ENCODE data around the gene MOB3A. TPM values are rescaled to one million over a fixed set of nuclear protein-coding genes. Genes with fewer than 3 reads are reported as not detected.

MOB3A gene
- total RNA-seq, 1 donor from 2014 or later = 17.0 TPM

DNA sequence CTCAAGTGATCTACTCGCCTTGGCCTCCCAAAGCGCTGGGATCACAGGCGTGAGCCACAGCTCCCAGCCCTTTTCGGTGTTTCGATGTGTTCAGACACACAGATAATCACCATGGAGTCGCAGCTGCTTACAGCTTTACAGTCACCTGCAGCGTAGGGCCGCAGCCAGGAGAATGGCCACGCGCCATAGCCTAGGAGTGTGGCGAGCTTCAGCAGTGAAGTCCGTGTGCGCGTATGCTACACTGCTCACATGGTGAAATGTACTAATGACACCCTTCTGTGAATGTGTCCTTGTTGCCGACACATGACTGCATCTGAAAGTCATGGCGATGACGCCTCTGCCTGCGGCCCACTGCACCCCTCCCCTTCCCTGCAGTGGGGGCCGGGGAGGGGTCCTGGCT lies 31.6 kb upstream of the MOB3A start:
- intact Hi-C loops (cut with DNase I) = no loop called here
- DNase-seq (ENCODE audit: low spot score) = peak; percentile 87

DNA sequence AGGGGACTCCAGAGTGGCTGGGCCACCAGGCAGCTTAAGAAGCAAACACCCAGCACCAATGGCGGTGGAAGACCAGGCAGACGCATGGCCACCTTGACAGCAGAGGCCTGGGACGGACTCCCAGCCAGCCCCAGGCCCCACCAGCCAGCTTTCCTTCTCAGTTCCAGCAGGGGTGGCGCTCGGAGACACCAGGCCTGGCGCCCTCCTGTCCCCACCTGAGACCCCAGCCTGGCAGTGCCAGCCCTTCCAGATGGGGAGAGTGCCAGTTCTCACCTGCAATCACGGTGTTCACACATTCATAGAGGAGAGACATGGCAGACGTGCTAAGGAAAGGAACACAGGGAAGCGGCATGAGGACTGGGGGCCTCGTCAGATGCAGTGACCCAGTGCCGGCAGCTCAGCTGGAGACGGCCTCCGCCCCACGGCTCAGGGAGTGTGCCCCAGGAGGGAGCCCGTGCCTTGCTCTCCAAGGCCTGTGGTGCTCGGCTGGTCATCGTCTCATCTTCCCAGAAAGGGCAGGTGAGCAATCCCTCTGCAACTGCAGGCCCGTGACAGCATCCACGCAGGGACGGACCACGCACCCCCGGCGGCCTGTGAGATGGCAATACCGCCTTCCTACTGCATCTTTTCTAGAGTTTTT lies 30.9 kb upstream of the MOB3A start:
- no peak for DNase-seq (ENCODE audit: low spot score)
- intact Hi-C loops (cut with DNase I) = no loop called here

DNA sequence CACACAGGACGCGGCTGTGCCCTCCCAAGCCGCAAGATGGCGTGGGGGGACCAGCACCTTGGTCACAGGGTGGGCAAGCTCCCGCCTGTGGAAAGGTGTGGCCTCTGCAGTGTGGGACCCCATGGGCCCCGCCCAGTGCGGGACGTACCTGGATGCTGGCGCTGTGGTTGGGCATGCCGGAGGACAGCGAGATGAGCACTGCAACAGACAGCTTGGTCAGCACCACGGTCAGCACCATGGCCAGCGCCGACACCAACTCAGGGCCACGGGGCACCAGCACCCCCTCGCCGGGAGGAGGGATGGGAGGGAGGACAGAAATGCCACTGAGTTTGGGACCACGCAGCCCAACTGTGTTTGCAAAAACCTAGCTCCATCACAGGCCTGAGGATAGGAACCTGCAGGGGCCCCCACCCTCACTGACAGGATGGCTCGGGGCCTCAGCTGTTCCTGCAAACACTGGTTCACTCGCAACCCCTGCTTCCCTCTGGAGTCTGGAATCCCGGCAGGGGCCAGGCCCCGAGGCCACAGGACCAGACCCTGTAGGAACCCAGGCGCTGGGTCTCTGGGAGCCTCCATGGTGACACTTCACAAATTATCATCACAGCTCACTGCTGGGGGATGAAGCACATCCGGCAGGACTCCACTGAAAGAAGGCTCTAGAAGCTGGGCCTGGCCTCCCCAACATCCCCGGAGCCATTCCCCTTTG lies 27.7 kb upstream of the MOB3A start:
- intact Hi-C loops (cut with DNase I) = no loop called here
- no peak for DNase-seq (ENCODE audit: low spot score)

DNA sequence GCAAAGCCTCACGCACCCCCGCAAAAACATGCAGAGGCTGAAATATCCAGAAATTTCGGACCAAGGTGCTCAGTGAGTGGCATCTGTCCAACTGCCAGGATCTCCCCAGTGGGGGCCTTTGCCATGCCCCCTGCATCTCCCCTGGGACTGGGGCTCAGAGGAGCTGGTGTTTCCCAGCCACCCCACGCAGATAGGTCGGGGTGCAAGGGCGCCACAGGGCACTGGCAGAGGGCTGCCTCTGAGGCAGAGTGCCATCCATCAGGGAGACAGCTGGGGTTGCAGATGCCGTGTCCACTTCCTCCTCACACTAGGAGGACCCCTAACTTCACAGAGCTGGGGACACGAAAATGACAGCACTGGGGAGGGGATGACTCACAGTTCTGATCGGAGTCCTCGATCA lies 26.9 kb upstream of the MOB3A start:
- no peak for DNase-seq (ENCODE audit: low spot score)
- intact Hi-C loops (cut with DNase I) = no loop called here

DNA sequence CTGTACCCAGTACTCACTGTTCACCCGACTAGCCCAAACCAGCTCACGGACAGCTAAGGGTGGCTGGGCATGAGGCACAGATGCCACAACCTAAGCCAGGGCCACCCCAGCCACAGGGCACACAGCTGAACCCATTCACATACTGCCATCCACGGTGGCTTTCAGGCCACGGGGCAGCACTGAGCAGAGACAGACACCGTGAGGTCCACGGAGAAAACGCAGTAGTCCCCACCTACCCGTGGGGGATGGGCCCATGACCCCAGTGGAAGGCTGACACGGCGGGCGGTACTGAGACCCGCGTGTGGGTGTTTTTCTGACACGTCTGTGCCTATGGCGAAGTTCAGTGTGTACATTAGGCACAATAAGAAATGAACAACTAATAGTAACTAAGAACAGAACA lies 26.1 kb upstream of the MOB3A start:
- DNase-seq (ENCODE audit: low spot score) = no peak
- intact Hi-C loops (cut with DNase I) = no loop called here

DNA sequence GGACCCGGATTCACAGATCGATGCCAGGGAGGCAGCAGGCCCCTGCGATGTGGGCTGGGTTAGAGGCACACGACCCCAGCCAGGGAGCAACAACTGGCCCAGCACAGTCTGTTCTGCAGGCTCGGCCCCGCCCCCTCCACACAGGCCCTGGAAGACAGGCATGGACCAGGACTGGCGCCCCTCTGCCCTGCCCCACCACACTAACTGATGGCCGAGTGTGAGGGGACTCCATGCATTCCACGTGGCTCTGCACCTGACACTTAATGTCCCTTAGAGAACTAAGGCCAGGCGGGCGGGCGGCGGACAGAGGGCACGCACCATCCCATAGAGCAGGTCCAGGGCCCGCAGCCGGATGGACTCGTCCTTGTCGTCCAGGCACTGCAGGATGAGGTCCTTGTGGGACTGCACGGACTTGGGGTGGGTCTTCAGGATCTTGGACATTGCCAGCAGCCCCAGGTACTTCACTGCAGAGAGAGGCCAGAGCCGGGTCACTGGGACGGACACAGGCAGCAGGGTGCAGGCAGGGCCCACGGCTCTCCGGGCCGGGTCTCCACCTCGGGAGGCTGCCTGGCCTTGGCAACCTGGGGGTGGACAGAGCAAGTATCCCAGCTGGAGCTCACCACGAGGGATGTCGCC lies 25.4 kb upstream of the MOB3A start:
- intact Hi-C loops (cut with DNase I) = no loop called here
- DNase-seq (ENCODE audit: low spot score) = no peak

DNA sequence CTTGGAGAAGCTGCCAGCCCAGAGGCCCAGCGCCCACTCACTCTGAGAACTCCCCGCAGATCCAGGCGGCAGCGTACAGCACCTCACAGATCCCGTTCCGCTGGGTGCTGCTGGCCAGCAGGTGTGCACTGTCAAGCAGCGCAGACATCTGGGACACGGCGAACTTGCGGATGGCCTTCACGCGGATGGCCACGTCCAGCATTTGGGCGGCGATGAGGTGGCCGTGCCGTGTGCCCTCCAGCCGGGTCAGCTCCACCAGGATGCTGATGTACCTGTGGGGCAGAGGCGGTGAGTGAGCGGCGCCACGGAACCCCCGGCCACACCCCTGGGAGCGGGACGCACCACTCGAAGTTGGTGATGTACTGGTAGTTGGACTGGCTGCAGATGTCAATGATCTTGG lies 24.7 kb upstream of the MOB3A start:
- no peak for DNase-seq (ENCODE audit: low spot score)
- intact Hi-C loops (cut with DNase I) = no loop called here

DNA sequence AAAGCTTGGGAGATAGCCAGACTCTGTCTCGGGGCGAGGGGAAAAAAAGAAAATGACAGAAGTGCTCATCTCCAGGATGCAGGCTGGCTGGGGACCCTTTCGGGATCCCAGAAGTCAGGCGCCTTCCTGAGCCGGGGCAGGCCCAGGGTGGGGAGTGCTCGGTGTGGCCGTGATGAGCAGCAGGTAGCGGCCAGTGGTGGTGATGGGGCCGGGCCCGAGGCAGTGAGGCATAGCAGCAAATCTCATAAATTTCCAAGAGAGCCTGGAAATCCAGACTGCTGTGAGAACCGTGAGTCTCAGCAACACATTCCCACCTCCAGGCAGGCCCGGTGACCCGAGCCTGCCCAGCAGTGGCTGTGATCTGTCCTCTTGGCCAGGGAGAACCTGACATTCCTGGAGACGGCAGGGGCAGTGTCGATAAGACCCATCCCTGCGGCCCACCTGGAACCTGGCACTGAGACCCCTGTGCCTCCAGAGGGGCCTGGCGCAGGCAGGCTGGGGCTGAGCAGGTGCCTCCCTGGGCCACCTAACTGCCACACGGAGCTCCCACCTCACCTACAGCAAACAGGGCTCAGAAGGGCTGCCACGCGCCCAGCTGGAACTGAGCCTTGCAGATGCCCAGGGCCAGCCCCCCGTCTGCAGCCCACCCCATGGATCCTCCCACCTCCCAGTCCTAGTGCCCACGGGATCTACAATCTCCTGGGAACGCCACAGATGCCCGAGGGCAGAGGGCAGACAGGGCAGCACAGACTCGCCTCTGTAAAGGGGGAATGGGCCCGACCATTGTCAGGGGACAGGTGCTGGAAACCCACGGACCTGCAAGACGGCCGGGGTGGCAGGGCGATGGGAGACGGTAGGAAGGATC lies 24.0 kb upstream of the MOB3A start:
- intact Hi-C loops (cut with DNase I) = no loop called here
- no peak for DNase-seq (ENCODE audit: low spot score)

DNA sequence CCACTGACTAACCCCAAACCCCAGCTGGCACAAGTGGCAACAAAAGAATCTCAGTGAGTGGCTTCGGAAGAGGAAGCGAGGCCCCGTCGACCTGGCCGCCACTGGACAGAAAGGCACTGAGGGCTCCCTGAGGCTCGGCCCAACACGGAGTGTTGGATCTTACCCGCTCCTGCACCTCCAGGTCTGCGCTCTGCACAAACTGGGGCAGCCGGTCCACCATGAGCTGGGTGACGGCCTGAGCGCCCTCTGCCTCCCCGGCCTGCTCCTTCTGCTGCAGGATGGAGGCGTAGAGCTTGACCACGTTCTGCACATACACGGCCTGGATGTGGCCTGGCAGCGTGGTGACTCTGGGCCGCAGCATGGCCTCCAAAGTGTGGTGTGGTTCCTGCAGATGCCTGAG lies 22.3 kb upstream of the MOB3A start:
- DNase-seq (ENCODE audit: low spot score) = no peak
- intact Hi-C loops (cut with DNase I) = no loop called here

DNA sequence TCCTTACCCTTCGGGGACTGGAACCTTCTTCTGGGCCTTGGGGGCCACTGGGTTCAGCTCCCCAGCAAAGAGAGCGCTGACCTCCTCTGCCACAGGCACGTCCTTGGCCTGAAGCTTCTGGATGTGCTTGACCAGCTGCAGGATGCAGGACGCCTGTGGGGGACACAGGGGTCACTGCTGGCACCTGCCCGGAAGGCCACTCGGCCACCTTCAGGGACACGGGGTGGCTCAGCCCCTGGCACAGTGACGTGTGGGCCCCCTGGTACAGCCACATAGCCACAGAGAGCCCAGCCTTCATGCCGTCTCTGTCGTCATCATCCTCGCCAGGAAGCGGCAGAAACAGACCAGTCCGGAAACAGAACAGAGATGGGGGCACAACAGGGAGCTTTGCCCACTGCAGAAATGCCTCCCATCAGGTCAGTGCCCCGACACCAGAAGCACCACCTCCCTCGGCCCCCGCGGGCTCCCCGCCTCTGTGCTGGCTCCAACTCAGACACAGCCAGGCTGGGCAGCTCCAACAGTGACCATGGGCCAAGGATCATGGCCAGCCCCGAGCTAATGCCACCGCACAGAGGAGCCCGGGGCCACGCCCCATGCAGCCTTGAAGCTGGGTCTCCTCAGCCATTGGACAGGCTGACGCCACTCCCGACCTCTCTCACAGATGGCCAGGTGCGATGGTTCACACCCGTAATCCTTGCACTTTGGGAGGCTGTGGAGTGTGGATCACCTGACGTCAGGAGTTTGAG lies 21.3 kb upstream of the MOB3A start:
- intact Hi-C loops (cut with DNase I) = no loop called here
- no peak for DNase-seq (ENCODE audit: low spot score)

DNA sequence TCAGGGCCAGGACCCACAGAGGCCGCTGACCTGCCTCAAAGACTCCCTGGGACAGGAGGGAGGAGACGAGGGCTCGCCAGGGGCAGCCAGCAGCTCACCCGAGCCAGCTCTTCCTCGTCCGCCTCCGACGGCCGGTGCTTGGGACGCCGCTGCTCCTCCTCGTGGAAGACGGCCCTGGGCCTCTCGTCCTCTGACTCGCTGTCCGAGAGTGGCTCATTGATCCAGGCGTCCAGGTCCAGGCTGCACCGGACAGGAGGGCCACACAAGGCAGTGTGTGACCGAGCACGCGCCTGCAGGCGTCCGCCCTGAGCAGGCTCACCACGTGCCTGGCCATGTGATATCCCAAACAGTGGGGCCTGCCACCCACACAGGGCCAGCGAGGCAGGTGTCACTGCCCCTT lies 20.4 kb upstream of the MOB3A start:
- intact Hi-C loops (cut with DNase I) = no loop called here

DNA sequence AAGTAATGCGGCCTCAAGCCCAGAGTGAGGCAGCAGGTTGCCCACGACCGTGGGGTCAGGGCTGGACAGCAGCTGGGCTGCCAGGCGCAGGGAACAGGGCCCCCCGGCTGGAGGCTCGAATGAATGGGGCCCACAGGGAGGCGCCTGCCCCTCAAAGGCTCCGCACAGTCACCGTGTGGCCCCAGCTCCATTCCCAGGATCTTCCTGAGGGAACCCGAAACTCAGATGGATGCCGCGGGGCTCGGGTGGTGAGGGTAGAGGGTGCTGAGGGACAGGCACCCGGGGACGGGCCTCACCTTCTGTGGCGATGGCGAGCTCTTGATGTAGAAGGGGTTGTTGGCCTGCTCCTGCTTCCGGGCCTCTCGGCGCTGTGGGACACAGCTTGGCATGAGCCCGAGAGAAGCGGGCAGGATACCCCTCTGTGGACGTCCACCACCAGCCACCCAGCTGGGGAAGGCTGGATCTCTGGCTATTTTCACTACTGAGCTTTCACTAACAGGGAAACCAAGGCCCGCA lies 19.8 kb upstream of the MOB3A start:
- no peak for DNase-seq (ENCODE audit: low spot score)
- intact Hi-C loops (cut with DNase I) = no loop called here

More for the DNA sequence above, 20.4 kb upstream of the MOB3A start:
- DNase-seq (ENCODE audit: low spot score) = no peak

DNA sequence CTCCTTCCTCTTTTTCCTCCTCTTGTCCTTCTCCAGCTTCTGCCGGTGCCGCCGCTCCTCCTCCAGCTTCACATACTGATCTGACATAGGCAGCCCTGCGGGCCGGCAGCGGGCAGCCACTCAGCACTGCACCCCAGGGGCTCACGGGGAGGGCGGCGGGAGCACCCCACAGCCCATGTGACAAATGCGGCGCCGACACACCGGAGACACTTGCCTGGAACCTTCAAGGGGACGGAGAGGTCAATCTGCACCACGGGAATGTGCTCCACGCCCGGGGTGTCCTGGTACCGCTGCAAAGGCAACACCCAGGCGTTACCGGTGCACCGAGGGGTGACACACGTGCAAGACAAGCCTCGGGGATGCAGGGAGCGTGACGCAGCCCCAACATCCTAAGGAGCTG lies 19.2 kb upstream of the MOB3A start:
- intact Hi-C loops (cut with DNase I) = no loop called here

DNA sequence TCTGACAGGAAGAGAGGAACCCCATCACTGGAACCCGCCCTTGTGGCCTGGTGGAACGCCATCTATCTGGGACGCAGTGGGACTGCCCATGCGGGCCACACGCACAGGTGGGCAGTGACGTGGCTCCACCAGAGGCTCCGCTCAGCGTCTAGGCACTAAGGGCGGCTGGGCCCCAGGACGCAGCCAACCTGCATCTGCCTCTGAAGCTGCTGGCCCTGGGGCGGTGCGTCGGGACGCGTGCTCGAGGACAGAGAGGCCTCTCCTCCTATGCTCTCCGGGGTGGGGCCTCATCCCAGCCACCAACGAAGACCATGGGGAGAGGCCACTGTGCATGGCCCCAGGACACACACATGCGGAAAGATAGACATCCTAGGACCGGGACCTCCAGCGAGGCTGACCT lies 18.7 kb upstream of the MOB3A start:
- no peak for DNase-seq (ENCODE audit: low spot score)
- intact Hi-C loops (cut with DNase I) = no loop called here

More for the DNA sequence above, 19.2 kb upstream of the MOB3A start:
- DNase-seq (ENCODE audit: low spot score) = no peak

DNA sequence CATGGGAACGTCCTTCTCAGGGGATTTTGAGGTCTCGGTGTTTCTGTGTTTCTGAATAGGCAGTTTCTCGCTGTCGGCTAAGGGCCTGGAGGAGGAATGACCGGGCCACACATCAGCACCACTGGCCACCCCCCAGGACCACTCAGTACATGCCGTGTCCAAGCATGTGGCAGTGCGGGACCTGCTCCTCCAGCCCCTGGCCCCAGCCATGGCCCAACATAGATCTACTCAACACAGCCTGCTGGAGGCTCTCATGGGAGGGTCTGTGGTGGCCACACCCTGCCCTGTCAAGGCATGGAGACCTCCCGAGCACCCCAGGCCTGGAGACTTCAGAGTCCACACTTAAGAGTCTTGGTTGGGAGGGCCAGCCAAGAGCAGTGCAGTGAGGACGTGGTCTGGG lies 18.1 kb upstream of the MOB3A start:
- no peak for DNase-seq (ENCODE audit: low spot score)
- intact Hi-C loops (cut with DNase I) = no loop called here

DNA sequence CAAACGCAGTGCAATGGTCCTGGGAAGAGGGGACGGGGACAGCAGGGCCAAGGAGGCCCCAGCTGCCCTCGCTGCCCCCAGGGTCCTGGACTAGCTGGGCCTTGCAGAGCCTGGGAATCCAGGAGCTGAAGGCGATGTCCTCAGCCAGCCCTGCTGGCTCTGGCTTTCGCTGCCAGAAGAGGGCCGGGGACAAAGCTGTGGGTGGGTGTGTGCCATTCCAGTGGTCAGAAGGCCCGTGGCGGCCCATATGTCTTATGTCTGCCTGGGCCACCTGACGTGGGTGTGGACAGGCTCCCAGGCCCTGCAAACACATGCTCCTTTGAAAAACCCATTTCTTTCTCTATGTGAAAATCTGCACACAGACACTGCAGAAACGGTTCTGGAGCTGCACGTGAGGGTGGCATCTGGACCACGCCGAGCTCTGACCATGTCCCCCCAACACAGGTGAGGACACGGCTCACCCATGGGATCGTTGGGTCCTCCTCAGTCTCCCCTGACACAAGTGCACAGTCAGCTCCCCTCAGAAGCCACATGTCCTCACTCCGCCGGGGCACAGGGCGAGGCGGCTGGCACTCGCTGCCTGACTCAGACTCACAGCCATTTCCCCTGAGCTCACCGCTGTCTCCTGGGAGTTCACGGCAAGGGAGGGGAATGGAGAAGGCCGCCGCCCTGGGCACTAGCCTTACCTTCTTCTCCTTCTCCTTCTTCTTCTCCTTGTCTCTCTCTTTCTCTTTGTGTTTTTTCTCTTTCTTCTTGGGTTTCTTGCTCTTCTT lies 17.5 kb upstream of the MOB3A start:
- no peak for DNase-seq (ENCODE audit: low spot score)
- intact Hi-C loops (cut with DNase I) = no loop called here

DNA sequence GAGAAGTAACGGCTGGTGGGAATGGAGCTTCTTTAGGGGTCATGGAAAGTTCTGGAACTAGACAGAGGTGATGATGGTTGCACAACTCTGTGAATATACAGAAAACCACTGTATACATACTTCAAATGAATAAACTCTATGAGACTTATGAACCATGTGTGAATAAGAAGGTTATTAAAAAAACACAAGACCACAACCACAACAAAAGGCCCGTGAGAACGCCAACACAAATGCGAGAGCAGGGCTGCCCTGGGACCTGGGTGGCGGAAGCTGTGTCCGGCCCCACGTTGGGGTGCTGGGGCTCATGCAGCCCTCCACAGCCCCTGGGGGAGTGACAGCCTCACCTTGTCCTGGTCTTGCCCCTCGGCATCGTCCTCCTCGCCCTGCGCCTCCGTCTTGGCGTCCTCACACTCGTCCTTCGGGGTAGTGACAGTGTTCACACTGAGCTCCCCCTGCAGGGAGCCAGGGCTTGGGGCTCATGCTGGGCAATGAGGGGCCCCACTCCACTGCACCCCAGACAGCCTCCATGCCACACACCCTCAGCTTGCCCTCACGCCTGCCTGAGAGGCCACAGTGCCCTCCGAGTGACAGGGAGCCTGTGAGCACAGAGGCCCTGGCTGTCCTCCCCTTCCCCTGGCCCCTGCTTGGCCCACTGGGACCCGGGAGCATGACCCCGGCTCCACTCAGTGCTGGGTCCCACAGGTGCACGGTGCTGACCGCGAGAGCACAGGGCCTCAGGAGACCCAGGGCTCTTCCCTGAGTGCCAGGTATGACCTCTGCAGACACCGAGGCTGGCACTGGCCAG lies 16.6 kb upstream of the MOB3A start:
- intact Hi-C loops (cut with DNase I) = no loop called here
- no peak for DNase-seq (ENCODE audit: low spot score)

DNA sequence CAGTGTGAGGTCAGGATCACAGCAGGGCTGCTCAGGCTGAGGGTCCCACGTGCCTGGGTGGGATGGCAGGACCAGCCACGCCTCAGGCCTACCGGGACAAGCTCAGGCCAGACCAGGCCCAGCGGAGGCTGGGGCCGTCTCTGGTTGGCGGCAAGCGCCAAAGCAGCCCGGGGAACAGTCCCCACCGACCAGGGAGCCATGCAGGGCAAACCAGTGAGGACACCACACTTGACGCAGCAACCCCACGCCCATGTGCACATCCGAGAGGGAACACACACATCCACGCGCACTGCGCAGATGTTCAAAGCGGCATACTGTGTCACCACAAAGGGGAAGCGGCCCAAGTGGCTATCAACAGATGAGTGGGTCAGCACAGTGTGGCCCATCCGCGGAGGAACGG lies 15.8 kb upstream of the MOB3A start:
- intact Hi-C loops (cut with DNase I) = no loop called here

More for the DNA sequence above, 15.8 kb upstream of the MOB3A start:
- DNase-seq (ENCODE audit: low spot score) = no peak

All from cardiac septum (tissue), 1 donor.